Stimulated activated CD4-positive, alpha-beta T cell treated with anti-CD3 and anti-CD28 coated beads, Interleukin-4, amount 100 ng/mL, for 48 hours (primary cell): ENCODE measurements around the gene NUTM2D.
A peak's percentile ranks its signal among the peaks of the same experiment; 100 is the strongest.
"Not testable (repeated sequence)": the region's sequence is repeated elsewhere in the genome, so short reads cannot be mapped to it uniquely, and the experiment has no call there.

Experiments
- DNase-seq, 2 donors: peaks; one replicate each; pipeline ENCODE4 v3.0.0-alpha.2; 2020; ENCODE audit warnings: low read depth in 2 of 2

NUTM2D gene

DNA sequence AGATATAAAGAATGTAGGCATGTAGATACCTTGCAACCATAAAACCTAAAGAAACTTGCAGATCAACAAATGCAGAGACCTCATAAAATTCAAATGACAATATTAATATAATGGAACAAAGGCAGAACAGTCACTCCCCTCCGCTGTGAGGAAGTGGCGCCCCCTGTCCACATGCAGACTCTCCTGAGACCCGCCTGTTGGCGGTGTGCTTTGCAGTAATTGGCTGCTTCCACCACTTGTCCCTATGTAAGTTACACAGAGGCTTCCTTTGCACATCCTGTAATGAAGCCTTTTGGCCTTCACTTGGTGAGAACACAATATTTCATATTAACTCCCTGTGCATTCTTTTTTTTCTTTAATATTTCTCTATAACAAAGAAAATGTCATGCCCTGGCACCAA is 21.6 kb downstream of the NUTM2D start:
- not testable (repeated sequence) for DNase-seq

DNA sequence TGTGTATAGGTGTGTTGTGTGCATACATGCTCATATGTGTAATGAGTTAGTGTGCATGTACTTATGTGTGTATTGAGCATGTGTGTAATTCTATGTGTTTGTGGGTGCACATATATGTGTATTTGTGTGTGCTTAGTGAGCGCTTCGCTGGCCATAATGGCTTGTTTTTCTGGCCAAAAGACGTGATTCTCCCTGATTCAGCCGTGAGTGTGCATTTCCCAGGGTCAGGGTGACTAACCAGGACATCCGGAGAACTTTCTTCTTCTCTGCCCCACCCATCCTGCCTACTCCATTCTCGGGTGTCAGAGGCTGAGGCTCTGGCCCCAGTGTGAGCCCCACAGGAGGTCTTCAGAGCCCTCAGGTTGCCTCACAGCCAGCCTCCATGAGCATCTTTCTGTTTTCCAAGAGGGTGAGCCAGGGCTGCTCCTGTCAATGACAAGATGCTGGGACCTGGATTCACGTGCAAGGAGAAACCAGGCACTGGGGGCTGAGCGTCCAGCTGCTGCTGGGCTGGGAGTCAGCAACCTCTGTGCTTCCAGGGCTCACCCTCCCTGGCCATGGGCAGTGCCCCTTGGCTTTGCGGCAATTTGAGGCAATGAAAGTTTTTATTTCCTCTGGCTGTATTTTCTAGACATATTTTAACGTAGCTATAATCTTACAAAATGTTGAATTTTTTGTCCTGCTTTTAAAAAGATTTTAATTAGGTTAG is 25.8 kb downstream of the NUTM2D start:
- DNase-seq, result not testable (repeated sequence)

DNA sequence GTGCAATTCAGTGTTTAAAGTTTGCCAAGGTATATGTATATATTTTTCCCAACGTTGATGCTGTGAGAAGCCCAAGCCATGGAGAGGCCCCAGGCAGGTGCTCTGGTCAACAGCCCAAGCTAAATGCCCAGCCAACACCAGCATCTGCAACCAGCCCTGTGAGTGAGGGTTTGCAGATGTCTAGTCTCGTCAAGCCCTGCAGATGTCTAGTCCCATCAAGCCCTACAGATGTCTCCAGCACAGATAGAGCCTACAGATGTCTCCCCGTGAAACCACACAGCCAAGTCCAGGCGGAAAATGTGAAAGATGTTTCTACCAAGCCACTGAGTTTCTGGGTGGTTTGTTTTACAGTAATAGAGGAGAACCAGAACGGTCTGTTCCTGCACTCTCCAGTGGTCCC is 26.7 kb downstream of the NUTM2D start:
- DNase-seq, result not testable (repeated sequence)

DNA sequence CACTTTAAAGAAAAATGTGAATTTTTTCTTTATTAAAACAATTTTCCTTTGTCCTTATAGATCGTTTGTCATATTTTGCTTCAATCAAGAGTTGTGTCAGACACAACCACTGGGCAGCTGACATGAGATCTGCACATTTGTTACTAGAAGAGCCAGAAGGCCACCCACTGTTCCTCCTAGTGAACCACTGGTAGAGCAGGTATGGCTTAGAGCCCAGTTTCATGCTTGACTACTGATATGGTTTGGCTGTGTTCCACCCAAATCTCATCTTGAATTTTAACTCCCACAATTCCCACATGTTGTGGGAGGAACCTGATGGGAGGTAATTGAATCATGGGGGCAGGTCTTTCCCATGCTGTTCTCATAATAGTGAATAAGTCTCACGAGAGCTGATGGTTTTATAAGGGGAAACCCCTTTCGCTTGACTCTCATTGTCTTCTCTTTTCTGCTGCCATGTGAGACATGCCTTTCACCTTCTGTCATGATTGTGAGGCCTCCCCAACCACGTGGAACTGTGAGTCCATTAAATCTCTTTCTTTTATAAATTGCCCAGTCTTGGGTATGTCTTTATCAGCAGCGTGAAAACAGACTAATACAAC is 28.3 kb downstream of the NUTM2D start:
- DNase-seq, result not testable (repeated sequence)

DNA sequence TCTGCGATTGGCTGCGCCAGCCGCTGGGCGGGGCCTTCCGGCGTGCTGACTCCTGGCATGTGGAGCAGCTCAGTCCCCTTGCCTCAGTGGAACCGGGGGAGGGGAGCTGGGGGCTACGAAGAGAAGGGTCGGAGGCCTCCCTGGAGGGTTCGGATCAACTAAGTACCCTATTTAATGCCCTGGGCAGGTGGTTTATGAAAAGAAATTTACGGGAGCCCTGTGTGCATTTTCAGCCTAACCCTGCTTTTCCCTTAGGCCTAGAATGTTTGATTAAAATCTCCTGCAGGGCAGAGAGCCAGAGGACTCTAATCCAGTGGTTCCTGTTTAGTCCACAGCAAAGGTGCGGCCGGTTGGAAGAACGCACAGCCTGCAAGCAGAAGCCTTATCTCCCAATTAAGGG is 33.8 kb downstream of the NUTM2D start:
- not testable (repeated sequence) for DNase-seq

DNA sequence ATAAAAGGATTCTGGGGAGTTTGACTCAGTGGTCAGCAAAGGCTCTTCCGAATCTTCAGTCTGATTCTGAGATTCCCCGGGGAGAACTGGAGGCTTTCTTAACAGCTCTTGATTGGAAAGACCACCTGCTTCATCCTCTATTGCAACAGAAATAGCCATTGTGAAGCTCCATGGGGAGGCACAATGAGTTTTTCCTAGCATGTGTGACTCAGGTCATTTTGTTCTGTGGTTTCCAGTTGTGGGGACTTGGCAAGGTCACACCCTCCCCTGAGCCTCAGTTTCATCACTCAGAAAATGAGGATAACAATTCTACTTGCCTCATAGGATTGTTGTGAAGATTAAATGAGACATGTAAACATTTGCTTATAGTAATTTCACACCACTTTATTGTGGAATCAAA is 38.7 kb downstream of the NUTM2D start:
- not testable (repeated sequence) for DNase-seq

DNA sequence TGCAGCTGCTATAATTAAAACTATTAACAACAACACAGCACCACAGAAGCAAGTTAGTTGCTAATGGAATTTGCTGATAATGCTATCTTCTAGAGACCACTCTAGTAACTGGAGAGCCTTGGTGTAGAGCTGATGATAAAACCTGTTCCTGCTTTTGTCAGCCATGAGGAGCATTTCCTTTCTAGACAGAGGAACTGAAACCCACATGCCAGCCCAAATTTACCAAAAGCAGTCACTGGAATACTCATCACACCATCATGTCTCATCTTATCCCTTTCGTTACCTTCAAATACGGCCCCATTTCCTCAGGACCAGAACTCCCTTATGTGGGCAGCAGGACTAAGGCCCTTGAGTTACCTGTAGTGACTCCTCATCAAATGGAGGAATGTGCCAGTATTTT is 40.9 kb downstream of the NUTM2D start:
- DNase-seq, result not testable (repeated sequence)

DNA sequence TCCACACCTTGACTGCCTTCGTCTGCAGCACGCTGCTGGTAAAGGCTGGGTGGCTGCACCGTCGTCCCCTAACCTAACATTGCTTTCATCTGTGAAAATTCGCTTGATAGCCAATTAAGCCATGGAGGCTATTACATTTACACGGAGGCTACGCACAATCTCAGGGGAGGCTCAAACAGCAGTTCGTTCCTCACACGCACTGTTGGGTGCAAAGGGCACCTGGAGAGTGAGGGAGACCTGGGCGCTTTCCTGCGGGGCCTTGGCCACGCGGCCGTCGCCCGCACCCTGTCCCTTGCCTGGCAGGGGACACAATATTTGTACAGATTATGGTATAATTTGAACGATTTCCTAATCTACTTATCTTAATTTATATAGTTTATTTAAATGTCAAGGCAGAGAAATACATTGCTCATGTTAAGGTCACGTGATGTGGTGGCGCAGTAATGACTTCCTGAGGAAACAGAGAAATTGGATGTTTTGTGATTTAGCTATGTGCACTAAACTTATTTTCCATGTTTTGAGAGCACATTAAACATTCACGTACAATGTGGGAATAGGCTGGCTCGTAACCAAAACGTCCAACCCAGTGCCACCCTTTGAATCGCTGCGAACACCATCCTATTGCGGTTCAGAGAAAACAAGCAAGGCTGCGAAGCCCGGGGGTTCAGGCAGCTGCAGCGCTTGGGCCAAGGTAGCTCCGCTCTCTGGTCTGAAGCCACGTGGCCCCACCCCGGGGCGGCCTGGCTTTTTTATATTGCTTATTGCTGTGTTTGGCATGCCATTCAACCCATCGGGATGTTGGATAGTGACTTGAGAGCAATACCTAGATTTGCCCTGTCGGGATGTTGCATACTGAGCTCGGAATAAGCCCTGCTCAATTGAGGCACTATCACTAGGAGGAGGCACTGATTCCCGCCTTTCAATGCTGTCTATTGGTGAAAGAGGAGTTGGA is 50.2 kb downstream of the NUTM2D start:
- DNase-seq, result peak in 1 of 2 donors; percentile 1

DNA sequence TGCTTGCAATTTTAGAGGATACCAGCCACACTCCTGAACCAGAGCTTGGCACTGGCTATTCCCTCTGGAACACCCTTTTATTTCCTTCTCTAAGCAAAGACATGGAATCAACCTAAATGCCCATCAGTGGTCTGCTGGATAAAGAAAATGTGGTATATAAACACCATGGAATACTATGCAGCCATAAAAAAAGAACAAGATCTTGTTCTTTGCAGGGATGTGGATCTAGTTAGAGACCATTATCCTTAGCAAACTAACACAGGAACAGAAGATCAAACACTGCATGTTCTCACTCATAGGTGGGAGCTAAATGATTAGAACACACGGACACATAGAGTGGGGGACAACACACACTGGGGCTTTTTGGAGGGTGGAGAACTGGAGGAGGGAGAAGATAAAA is 56.4 kb downstream of the NUTM2D start:
- DNase-seq, result not testable (repeated sequence)
